ENCODE data around the gene SLC34A1.

The SLC34A1 gene

DNA sequence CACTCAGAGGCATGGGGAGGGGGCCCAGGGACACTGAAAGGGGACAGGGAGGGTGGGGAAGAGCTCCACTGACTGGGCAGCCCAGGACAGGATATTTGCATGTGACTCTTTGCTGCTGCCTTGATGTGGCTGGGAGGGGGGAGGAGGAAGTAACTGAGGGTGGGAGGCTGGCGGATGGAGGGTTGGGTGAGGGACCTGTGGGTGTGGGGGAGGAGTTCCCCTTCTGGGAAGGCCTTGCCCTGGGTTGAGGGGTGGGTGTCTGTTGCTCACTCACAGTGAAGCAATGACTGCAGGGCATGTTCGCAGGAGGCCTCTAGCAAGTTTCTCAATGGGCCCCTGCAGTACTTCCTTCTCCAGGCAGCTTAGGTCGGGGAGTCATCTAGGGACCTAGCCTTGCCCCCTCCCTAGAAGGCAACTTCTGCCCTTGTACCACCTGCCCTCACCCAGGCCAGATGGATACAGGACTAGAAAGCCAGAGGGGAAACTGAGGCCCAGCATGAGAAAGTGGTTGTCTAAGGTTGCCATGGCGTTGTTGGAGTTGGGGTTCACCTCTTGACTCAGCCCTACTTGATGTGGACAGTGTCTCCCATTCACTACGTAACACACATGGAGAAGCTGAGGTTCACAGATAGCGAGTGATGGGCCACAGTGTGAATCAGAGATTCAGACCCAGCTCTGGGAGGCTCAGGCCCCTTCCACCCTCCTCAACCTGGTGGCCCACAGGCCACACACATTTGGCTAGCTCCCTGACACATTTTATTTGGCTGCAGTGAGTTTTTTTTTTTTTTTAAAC lies 45.2 kb downstream of the SLC34A1 start:
- no peak overlapping the region for H3K4me3 ChIP-seq (ENCODE audit: low read length)
- H3K9ac ChIP-seq (ENCODE audit: low read length) = peak overlapping the region; percentile 1
- H3K9me3 ChIP-seq (ENCODE audit: control insufficient read depth, low read length) = no peaks in the 10 kb centered on the region
- peaks cover 37% of the 10 kb centered on the region for H3K4me1 ChIP-seq (ENCODE audit: control insufficient read depth, insufficient read depth, low read length)
- peaks cover 10% of the 10 kb centered on the region for H3K36me3 ChIP-seq (ENCODE audit: control insufficient read depth, insufficient read depth, low read length)
- no peaks in the 10 kb centered on the region for H3K27me3 ChIP-seq (ENCODE audit: control insufficient read depth, insufficient read depth, low read length)

GRCh38 chr5:177430140-177430951 lies 46.1 kb downstream of the SLC34A1 start:
- Histone ChIP-seq H3K9ac (ENCODE audit: low read length) (no peak overlapping the region), H3K36me3 (ENCODE audit: control insufficient read depth, insufficient read depth, low read length) (peaks cover 19% of the 10 kb centered on the region), H3K4me3 (ENCODE audit: low read length) (no peak overlapping the region), H3K27me3 (ENCODE audit: control insufficient read depth, insufficient read depth, low read length) (no peaks in the 10 kb centered on the region), H3K9me3 (ENCODE audit: control insufficient read depth, low read length) (no peaks in the 10 kb centered on the region), H3K4me1 (ENCODE audit: control insufficient read depth, insufficient read depth, low read length) (peaks cover 33% of the 10 kb centered on the region)

DNA sequence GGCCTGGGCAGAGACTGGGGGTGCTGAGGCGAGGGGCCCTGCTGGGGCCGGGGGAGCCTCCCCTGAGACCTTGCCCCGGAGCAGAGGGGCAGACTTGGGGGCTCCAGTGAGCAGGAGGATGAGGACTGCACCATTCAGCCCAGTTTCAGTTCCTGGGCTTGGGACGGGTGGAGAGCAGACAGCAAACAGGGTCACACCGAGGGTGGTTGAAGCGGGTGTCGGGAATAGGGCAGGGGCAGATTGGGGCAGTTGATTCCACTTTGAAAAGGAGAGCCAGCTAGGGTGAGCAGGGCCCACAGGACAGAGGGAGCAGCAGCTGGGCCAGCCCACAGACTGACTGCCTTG lies 46.7 kb downstream of the SLC34A1 start:
- Histone ChIP-seq H3K4me1 (ENCODE audit: control insufficient read depth, insufficient read depth, low read length) (peaks cover 28% of the 10 kb centered on the region), H3K4me3 (ENCODE audit: low read length) (no peak overlapping the region), H3K36me3 (ENCODE audit: control insufficient read depth, insufficient read depth, low read length) (peaks cover 19% of the 10 kb centered on the region)

GRCh38 chr5:177431317-177432142 lies 47.3 kb downstream of the SLC34A1 start:
- Histone ChIP-seq H3K4me3 (ENCODE audit: low read length) (no peak overlapping the region), H3K4me1 (ENCODE audit: control insufficient read depth, insufficient read depth, low read length) (peaks cover 28% of the 10 kb centered on the region), H3K36me3 (ENCODE audit: control insufficient read depth, insufficient read depth, low read length) (peaks cover 19% of the 10 kb centered on the region), H3K9ac (ENCODE audit: low read length) (no peak overlapping the region), H3K9me3 (ENCODE audit: control insufficient read depth, low read length) (no peaks in the 10 kb centered on the region), H3K27me3 (ENCODE audit: control insufficient read depth, insufficient read depth, low read length) (no peaks in the 10 kb centered on the region)

More for the DNA sequence above, 46.7 kb downstream of the SLC34A1 start:
- Histone ChIP-seq H3K27me3 (ENCODE audit: control insufficient read depth, insufficient read depth, low read length) (no peaks in the 10 kb centered on the region), H3K9me3 (ENCODE audit: control insufficient read depth, low read length) (no peaks in the 10 kb centered on the region), H3K9ac (ENCODE audit: low read length) (no peak overlapping the region)

DNA sequence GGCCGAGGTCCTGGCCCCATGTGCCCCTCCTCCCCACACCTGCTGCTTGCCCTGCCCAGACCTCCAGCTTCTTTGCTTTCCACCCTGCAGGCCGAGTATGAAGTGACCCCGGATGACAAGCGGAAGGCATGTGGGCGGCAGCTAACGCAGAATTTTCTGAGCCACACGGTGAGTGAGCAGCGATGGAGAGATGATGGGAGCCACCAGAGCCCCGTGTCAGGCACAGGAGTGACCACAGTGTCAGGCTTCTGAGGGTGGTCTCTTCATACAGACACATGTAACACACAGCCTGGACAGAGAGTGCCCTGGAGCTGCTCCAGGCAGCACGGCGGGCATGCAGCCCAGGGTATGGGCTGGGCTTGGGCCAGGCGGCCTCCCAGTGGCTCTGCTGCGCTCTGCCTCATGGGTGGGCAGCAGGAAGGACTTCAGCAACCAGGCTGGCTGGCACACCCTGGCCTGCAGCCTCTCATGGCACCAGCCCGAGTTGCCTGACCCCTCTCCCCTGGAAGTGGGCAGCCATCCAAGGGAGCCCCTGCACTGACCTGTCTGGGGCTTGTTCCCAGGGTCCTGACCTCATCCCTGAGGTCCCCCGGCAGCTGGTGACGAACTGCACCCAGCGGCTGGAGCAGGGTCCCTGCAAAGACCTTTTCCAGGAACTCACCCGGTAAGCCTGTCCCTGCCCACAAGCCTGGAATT lies 48.1 kb downstream of the SLC34A1 start:
- Histone ChIP-seq H3K9ac (ENCODE audit: low read length) (no peak overlapping the region), H3K36me3 (ENCODE audit: control insufficient read depth, insufficient read depth, low read length) (peaks cover 19% of the 10 kb centered on the region), H3K27me3 (ENCODE audit: control insufficient read depth, insufficient read depth, low read length) (no peaks in the 10 kb centered on the region), H3K9me3 (ENCODE audit: control insufficient read depth, low read length) (no peaks in the 10 kb centered on the region), H3K4me3 (ENCODE audit: low read length) (no peak overlapping the region), H3K4me1 (ENCODE audit: control insufficient read depth, insufficient read depth, low read length) (peaks cover 25% of the 10 kb centered on the region)

DNA sequence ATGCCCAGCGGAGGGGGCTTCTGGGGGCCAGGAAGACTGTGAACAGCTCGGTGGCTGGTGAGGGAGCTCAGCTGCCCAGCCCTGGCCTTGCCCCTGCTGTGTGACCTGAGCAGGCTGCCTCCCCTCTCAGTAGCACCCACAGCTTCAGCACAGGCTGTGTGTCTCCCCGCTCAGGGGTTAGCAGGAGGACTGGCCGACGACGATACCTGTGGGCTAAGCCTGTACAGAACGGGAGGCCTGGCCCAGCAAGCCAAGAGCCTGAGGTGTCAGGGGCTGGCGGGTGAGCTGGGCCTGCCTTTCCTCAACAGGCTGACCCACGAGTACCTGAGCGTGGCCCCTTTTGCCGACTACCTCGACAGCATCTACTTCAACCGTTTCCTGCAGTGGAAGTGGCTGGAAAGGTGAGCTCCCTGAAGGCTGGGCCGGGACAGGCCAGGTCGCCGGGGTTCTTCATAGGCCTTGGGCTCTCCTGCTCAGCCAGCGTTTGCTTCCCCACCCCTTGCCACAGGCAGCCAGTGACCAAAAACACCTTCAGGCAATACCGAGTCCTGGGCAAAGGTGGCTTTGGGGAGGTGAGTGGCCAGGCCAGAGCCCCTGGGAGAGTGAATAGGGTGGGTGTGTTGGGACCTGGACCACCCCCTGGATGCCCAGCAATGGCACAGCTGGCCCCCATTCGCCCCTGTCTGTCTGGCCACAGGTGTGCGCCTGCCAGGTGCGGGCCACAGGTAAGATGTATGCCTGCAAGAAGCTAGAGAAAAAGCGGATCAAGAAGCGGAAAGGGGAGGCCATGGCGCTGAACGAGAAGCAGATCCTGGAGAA lies 48.8 kb downstream of the SLC34A1 start:
- Histone ChIP-seq H3K9me3 (ENCODE audit: control insufficient read depth, low read length) (no peaks in the 10 kb centered on the region), H3K4me1 (ENCODE audit: control insufficient read depth, insufficient read depth, low read length) (peaks cover 17% of the 10 kb centered on the region), H3K27me3 (ENCODE audit: control insufficient read depth, insufficient read depth, low read length) (no peaks in the 10 kb centered on the region), H3K9ac (ENCODE audit: low read length) (no peak overlapping the region), H3K4me3 (ENCODE audit: low read length) (no peak overlapping the region), H3K36me3 (ENCODE audit: control insufficient read depth, insufficient read depth, low read length) (peaks cover 19% of the 10 kb centered on the region)

DNA sequence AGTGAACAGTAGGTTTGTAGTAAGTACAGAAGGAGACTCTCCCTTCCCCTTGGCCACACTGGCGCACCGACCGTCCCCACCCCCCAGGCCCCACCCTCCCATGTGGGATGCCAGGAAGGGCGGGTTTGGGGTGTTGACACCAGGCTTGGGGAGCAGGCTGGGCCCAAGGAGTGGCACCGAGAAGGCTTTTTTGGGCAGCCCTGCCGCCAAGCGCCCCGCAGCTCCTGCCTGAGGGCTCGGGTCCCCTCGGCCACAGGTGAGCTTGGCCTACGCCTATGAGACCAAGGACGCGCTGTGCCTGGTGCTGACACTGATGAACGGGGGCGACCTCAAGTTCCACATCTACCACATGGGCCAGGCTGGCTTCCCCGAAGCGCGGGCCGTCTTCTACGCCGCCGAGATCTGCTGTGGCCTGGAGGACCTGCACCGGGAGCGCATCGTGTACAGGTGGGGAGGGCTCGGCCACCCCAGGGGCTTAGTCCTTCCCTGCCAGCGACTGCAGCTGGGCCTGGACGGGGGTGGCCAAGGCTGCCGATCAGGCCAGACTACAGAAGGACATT lies 49.5 kb downstream of the SLC34A1 start:
- H3K9me3 ChIP-seq (ENCODE audit: control insufficient read depth, low read length) = no peaks in the 10 kb centered on the region
- peaks cover 19% of the 10 kb centered on the region for H3K36me3 ChIP-seq (ENCODE audit: control insufficient read depth, insufficient read depth, low read length)
- H3K27me3 ChIP-seq (ENCODE audit: control insufficient read depth, insufficient read depth, low read length) = no peaks in the 10 kb centered on the region
- H3K4me1 ChIP-seq (ENCODE audit: control insufficient read depth, insufficient read depth, low read length) = peaks cover 14% of the 10 kb centered on the region
- no peak overlapping the region for H3K9ac ChIP-seq (ENCODE audit: low read length)
- no peak overlapping the region for H3K4me3 ChIP-seq (ENCODE audit: low read length)

- Histone ChIP-seq H3K4me1 (ENCODE audit: control insufficient read depth, insufficient read depth, low read length) (peaks cover 14% of the 10 kb centered on the region), H3K9ac (ENCODE audit: low read length) (no peak overlapping the region), H3K4me3 (ENCODE audit: low read length) (no peak overlapping the region), H3K36me3 (ENCODE audit: control insufficient read depth, insufficient read depth, low read length) (peaks cover 19% of the 10 kb centered on the region), H3K9me3 (ENCODE audit: control insufficient read depth, low read length) (no peaks in the 10 kb centered on the region), H3K27me3 (ENCODE audit: control insufficient read depth, insufficient read depth, low read length) (no peaks in the 10 kb centered on the region)
Observed at GRCh38 chr5:177434437-177434836, 50.2 kb downstream of the SLC34A1 start.

- H3K9ac ChIP-seq (ENCODE audit: low read length) = no peak overlapping the region
- H3K9me3 ChIP-seq (ENCODE audit: control insufficient read depth, low read length) = no peaks in the 10 kb centered on the region
- H3K4me1 ChIP-seq (ENCODE audit: control insufficient read depth, insufficient read depth, low read length) = peaks cover 9% of the 10 kb centered on the region
- peaks cover 19% of the 10 kb centered on the region for H3K36me3 ChIP-seq (ENCODE audit: control insufficient read depth, insufficient read depth, low read length)
- no peaks in the 10 kb centered on the region for H3K27me3 ChIP-seq (ENCODE audit: control insufficient read depth, insufficient read depth, low read length)
- no peak overlapping the region for H3K4me3 ChIP-seq (ENCODE audit: low read length)
Observed at GRCh38 chr5:177434942-177435738, 50.9 kb downstream of the SLC34A1 start.

- peaks cover 8% of the 10 kb centered on the region for H3K4me1 ChIP-seq (ENCODE audit: control insufficient read depth, insufficient read depth, low read length)
- peaks cover 19% of the 10 kb centered on the region for H3K36me3 ChIP-seq (ENCODE audit: control insufficient read depth, insufficient read depth, low read length)
- no peaks in the 10 kb centered on the region for H3K27me3 ChIP-seq (ENCODE audit: control insufficient read depth, insufficient read depth, low read length)
- H3K4me3 ChIP-seq (ENCODE audit: low read length) = no peak overlapping the region
- H3K9me3 ChIP-seq (ENCODE audit: control insufficient read depth, low read length) = no peaks in the 10 kb centered on the region
- no peak overlapping the region for H3K9ac ChIP-seq (ENCODE audit: low read length)
Observed at GRCh38 chr5:177435847-177436536, 51.8 kb downstream of the SLC34A1 start.
